HTR-8/SVneo (cell line): ENCODE results near the gene ENTREP1.

Source experiments
- DNase-seq: peaks from one replicate; pipeline ENCODE4 v3.0.0; 2011; ENCODE audit warnings: low spot score, mixed read lengths; ENCODE audit not compliant: insufficient read length
- FAIRE-seq: peaks from 2 replicates; lab custom pipeline; 2011; peaks lifted over from hg19 to GRCh38; lab: Jason Lieb, UNC

Gene ENTREP1

DNA sequence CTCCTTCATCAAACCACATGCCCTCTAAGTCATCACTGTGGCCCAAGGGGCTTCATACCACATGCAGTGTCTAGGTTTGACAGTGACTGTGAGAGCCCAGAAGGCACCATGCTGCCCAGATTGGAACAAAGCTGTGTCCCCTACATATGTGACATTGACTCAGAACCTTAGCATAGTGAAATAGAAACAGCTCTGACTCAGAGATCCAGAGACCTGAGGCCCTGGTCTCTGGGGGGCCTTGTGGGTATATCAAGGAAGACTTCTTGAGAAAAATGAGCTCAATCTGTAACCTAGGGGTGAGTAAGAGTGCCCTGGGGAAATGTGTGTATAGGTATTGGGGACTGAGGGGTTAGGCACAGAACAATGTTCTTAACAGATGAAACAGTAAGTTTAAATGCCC, 7.1 kb upstream of the ENTREP1 start:
- FAIRE-seq: no peak

DNA sequence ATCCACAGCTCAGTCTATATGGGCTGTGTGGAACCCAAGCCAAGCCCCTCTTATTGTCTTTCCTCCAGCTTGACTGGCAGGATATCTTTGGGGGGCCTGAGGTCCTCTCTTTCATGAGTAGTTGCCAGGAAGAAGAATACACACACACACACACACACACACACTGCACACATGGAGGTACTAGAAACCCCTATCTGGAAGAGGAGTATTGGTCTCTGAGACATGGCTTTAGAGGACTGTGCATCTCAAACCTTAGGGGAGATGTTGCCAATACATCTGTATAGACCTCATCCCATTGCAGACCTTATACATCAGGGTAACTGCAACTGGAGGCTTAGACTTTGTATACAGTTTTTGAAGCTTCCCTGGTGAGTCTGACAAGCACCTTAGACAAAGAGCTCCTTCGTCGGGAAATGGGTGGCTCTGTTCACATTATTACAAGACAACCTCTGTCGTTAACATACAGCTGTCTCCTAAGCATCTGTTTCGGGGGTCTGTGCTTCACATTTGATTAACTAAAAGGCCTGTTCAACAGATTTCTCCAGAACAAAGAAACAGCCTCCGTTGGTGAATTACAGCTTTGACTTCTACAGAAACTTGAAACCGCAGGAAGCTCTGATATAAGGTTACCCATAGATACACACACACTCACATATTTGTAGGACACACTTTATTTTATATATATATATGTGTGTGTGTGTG, 5.5 kb upstream of the ENTREP1 start:
- DNase-seq: no peak
- FAIRE-seq: no peak

More for the DNA sequence above, 7.1 kb upstream of the ENTREP1 start:
- DNase-seq: no peak

DNA sequence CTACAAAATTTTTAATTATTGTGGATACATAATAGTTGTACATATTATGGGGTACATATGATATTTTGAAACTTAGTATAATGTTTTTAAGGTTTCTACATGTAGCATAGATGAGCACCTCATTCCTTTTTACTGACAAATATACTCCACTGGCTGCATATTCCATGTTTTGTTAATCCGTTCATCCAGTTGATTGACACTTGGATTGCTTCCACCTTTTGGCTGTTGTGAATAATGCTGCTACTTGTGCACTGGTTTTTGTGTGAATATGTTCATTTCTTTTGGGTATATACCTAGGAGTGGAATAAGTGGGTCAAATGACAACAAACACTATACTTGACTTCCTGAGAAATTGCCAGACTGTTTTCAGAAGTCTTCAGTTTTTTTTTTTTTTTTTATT, 2.8 kb upstream of the ENTREP1 start:
- no peak for FAIRE-seq
- no peak for DNase-seq

- FAIRE-seq (no peak), DNase-seq (no peak)
These were observed 1.2 kb upstream of the ENTREP1 start for GRCh38 chr9:69323861-69324260.

DNA sequence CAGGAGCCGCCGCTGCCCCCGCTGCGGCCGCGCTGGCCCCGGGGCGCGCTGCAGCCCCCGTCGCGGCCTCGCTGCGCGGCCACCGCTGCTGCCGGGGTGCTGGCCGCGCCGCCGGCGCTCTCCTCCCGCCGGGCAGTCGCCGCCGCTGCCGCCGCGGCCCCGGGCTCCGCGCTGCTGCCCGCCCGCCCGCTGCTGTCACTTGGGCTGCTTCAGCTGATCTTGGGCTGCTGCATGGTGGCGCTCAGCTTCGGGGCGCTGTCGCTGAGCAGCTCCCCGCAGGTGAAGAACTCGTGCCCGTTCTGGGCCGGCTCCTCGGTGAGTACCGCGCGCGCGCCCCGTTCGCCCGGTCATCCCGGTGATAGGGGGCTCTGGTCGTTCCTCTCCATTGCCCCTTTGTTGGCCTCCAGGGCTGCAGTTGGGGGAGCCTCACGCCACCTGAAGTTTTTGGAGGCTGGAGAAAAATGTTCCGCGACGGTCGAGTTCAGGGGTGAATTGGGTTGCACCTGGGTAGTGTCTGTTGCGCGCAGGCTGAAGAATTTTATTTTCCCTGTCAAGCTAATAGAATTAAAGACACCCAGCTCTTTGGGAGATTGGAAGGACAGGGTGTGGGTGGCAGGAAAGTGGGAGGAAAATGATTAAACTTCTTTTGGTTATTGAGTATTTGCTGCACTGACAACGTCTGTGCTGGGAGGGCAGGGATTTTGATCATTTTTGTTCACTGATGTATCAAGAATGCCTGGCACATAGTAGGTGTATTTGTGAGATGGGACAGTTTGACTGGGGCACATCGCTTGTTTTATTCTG, 596 bp downstream of the ENTREP1 start:
- peak; percentile 5 for DNase-seq
- no peak for FAIRE-seq

DNA sequence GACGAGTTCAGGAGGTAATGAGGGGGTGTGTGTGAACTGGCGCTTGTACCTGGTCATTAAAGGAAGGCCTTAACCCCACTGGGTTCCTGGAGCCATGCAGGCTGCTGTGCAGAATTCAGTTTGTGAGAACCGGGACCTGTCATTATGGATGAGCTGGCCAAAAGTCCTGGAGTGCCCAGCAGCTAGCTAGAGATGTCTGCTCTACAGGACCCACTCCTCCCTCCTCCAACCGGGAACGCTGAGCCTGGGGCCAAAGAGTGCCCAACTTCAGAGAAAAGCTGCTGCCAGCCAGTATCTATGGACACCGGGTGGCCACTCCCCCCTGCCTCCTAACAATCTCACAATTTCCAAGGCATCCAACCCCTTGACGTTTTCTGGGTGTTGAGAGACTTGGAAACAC, 1.2 kb downstream of the ENTREP1 start:
- FAIRE-seq: no peak
- no peak for DNase-seq

- DNase-seq (no peak), FAIRE-seq (no peak)
These were observed 5.6 kb downstream of the ENTREP1 start for GRCh38 chr9:69330580-69330979.

GRCh38 chr9:69331444-69331843, 6.4 kb downstream of the ENTREP1 start:
- FAIRE-seq (no peak), DNase-seq (no peak)

- FAIRE-seq (no peak), DNase-seq (no peak)
These were observed 7.2 kb downstream of the ENTREP1 start for GRCh38 chr9:69332067-69332685.

DNA sequence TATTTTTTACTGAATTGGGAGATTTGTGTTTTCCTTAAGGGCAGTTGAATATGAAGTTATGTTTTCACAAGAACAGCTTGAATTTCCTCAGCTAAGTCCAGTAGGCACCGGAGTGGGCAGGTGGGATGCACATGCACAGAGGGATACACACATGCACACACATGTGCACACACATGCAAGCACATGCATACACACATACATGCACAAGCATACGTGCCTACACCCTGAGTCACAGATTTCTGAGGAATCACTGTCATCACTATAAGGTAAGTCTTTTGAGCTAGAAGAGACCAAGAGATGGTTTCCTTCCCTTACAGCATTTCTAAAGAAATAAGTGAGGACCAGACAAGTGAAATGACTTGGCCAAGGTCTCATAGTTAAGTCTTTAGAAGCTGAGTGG, 8.7 kb downstream of the ENTREP1 start:
- DNase-seq: no peak
- FAIRE-seq: no peak

- no peak for FAIRE-seq
- DNase-seq: no peak
These were observed 9.3 kb downstream of the ENTREP1 start for GRCh38 chr9:69334317-69334716.

- DNase-seq (no peak), FAIRE-seq (no peak)
These were observed 14.6 kb downstream of the ENTREP1 start for GRCh38 chr9:69339620-69340019.

DNA sequence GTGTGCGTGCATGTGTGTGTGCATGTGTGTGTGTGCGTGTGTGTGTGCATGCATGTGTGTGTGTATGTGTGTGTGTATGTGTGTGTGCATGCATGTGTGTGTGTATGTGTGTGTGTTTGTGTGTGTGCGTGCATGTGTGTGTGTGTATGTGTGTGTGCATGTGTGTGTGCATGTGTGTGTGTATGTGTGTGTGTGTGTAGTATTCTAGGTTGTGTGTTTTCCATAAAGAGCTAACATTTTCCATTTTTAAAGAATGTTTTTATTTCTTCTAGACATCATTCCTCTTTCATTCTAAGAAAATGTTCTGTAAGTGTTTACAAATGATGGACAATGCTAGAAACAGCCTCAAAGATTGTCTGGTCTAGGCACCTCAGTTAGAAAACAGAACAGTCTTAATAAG, 15.6 kb downstream of the ENTREP1 start:
- DNase-seq (no peak), FAIRE-seq (peak; percentile 20)

GRCh38 chr9:69342769-69343168, 17.8 kb downstream of the ENTREP1 start:
- no peak for FAIRE-seq
- DNase-seq: no peak

DNA sequence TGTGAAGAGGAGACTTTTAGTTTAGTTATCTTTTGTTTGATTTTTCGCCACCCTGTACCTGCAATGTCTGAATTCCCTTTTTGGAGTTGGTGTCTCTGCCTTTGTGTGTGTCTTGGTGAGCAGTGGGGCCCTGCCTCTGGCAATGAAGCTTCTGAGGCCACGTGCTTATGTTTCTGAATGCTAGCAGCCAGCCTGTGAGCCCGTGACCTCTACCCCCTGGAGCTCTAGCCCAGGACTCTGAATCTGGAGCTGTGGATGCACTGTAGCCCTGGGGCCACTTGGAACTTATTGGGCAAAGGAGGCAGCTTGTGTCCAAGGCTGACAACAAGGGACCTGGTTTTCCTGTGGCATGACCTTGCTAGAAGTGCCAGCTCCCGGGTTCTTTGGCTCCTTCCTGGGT, 19.4 kb downstream of the ENTREP1 start:
- no peak for DNase-seq
- no peak for FAIRE-seq

GRCh38 chr9:69346596-69347390, 21.8 kb downstream of the ENTREP1 start:
- no peak for DNase-seq
- no peak for FAIRE-seq

- FAIRE-seq: no peak
These were observed 22.6 kb downstream of the ENTREP1 start for GRCh38 chr9:69347607-69348006.

GRCh38 chr9:69351227-69351626, 26.2 kb downstream of the ENTREP1 start:
- no peak for FAIRE-seq

More at GRCh38 chr9:69347607-69348006, 22.6 kb downstream of the ENTREP1 start:
- DNase-seq: no peak

DNA sequence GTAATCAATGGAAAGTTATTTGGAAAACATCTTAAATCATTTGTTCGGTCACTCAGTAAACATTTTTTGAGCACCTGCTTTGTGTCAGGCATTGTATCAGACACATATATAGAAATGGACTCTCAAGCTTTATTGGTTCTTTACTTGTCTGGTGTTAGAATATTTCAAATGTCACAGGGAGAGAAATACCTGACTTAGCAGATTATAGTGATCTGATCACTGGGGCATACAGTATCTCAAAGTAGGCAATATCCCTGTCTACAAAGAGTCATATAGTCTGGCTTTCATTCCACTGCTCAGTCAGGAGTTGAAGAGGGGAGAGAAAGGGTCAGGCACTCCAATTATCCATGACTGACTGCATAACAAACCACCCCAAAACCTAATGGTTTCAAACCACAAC, 30.2 kb downstream of the ENTREP1 start:
- FAIRE-seq (no peak), DNase-seq (no peak)

More at GRCh38 chr9:69351227-69351626, 26.2 kb downstream of the ENTREP1 start:
- DNase-seq: no peak

- no peak for FAIRE-seq
These were observed 32.2 kb downstream of the ENTREP1 start for GRCh38 chr9:69357030-69357775.

More at GRCh38 chr9:69357030-69357775, 32.2 kb downstream of the ENTREP1 start:
- DNase-seq: no peak
